Suprapubic skin (tissue), 4 donors: Measurements from ENCODE around the gene CYB5RL. TPM values are rescaled to one million over a fixed set of nuclear protein-coding genes. Genes with fewer than 3 reads are reported as not detected.

Experiments
- DNase-seq, 2 donors: peaks; one replicate each; pipeline ENCODE4 v3.0.0-alpha.2; 2019; ENCODE audit warnings: low spot score in 2 of 2
- H3K27ac ChIP-seq: fragments of 200-600 bp; sonication (generic); one replicate; pipeline ENCODE4 v1.5.1; 2019
- H3K27me3 ChIP-seq: fragments of 200-600 bp; sonication (generic); one replicate; pipeline ENCODE4 v1.5.1; 2019
- H3K36me3 ChIP-seq: fragments of 200-600 bp; sonication (generic); one replicate; pipeline ENCODE4 v1.5.1; 2019
- H3K4me1 ChIP-seq: fragments of 200-600 bp; sonication (generic); one replicate; pipeline ENCODE4 v1.5.1; 2019
- H3K4me3 ChIP-seq: fragments of 200-600 bp; sonication (generic); one replicate; pipeline ENCODE4 v1.5.1; 2019; ENCODE audit warnings: mild to moderate bottlenecking
- H3K9me3 ChIP-seq: fragments of 200-600 bp; sonication (generic); one replicate; pipeline ENCODE4 v1.5.1; 2019
- EP300 ChIP-seq: sonication (generic); formaldehyde crosslinking; IDR thresholded peaks from one replicate; pipeline ENCODE4 v1.6.1; 2017; ENCODE audit warnings: antibody characterized with exemption
- POLR2A ChIP-seq, 2 donors: fragments of 450-650 bp; IDR thresholded peaks; one replicate each; pipeline ENCODE4 v1.6.1; 2017; ENCODE audit warnings: antibody characterized with exemption in 2 of 2, mild to moderate bottlenecking in 2 of 2, moderate library complexity in 2 of 2
- POLR2AphosphoS5 ChIP-seq, 3 donors: sonication (generic); formaldehyde crosslinking; IDR thresholded peaks; one replicate each; pipeline ENCODE4 v1.6.1; 2017; ENCODE audit warnings: antibody characterized with exemption in 3 of 3
- WGBS: methylation state at CpG from one replicate; pipeline ENCODE4 v1.1.5; 2018; 5-methylcytosine and 5-hydroxymethylcytosine counted together
- total RNA-seq, 4 donors: library from RNA; depleted of rRNA; stranded (reverse); fragments of >200 nt; gene quantifications; one replicate each; pipeline ENCODE4 v1.1.0, GENCODE V29; 2016
- TF ChIP-seq, protein P1 (sequence below), 2 donors: fragments of 200-600 bp in 1 of 2; fragments of 450-650 bp in 1 of 2; sonication (generic) in 1 of 2; IDR thresholded peaks; one replicate each; pipeline ENCODE4 v1.5.1; 2016 to 2019; ENCODE audit warnings: antibody characterized with exemption in 2 of 2, mild to moderate bottlenecking in 1 of 2, moderate library complexity in 1 of 2

The CYB5RL gene
- total RNA-seq, 4 donors from 2014 or later, result 5.0 to 12.6 (median 5.4) TPM

DNA sequence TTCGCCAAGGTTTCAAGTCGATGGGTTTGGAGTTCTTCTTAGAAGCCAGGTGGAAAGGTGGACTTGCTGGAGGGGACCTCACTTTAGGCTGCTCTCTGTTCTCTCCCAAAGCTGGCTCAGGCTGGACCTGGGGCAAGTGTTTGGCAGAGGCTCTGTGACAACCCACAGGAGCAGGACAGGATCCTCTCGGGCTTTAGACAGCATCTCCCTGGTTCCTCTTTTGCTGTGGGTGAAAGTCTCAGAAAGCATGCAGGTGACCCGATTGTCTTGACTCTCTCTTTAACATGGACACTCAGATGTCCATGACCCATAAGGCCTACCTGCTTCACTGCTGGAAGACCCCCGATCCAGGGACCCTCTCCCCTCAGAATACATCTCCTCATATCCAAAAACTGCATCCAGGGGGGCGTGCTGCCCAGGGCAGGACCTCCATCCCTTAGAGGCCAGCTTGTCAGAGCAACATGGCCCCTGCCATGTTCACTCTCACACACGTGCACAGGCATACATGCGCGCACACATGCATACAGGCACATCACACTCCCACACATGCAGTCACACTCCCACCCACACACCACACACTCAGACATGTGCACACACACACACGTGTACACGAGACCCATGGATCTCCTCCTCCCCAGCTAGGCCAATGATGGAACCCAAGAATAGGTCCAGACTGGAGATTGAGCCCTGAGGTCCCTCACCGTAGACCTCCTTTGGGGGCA, 21.4 kb upstream of the CYB5RL start:
- Histone ChIP-seq H3K4me1 (peaks cover 25% of the 10 kb centered on the region), H3K9me3 (no peaks in the 10 kb centered on the region), H3K27me3 (no peaks in the 10 kb centered on the region), H3K4me3 (no peak overlapping the region), H3K27ac (peak overlapping the region; percentile 26), H3K36me3 (peaks cover 35% of the 10 kb centered on the region)
- TF ChIP-seq POLR2AphosphoS5 (IDR thresholded peaks at IDR 0.05) (no peak), EP300 (no peak), POLR2A (IDR thresholded peaks at IDR 0.05) (no peak)
- TF ChIP-seq, protein P1, sequence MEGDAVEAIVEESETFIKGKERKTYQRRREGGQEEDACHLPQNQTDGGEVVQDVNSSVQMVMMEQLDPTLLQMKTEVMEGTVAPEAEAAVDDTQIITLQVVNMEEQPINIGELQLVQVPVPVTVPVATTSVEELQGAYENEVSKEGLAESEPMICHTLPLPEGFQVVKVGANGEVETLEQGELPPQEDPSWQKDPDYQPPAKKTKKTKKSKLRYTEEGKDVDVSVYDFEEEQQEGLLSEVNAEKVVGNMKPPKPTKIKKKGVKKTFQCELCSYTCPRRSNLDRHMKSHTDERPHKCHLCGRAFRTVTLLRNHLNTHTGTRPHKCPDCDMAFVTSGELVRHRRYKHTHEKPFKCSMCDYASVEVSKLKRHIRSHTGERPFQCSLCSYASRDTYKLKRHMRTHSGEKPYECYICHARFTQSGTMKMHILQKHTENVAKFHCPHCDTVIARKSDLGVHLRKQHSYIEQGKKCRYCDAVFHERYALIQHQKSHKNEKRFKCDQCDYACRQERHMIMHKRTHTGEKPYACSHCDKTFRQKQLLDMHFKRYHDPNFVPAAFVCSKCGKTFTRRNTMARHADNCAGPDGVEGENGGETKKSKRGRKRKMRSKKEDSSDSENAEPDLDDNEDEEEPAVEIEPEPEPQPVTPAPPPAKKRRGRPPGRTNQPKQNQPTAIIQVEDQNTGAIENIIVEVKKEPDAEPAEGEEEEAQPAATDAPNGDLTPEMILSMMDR (IDR thresholded peaks at IDR 0.05), result no peak
- no peak for DNase-seq
- 87% methylated on average over 12 of the region's 12 CpGs for WGBS

DNA sequence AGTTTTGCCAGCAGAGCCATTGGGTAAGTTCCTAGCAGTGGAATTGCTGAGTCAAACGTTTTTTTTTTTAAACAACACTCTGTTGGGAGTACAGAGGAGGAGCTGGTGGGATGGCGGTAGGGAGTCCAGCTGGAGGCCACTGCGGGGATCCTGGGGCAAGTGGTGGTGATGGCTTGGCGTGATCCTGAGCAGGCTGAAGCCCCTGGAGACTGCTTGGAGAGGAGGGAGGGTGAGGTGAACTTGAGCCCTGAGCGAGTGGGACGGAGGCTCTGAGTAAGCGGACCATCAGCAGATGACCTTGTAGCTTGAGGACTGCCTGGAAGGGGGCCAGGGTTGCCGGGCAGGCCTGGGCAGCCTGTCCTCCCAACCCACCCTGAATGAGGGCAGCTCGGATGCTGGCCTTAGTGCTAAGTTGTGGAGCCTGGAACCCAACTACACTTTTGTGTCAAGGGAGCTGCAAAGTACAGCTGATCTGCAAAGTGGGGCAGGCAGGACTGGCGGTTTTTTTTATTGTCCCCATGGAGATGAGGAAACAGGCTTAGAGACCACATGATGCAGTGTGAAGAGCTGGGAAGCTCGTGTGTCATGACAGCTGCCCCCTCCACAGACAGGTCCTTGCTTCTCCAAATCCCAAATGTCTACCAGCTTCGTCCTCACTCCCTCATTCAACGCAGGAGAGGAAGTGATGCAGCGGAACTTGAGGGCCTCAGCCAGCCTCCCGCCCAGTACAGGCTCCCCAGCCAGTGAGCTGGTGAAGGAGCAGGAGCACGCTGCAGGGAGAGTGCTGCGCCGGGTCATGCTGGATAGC, 20.4 kb upstream of the CYB5RL start:
- TF ChIP-seq EP300, result no peak
- no peak for TF ChIP-seq POLR2AphosphoS5 (IDR thresholded peaks at IDR 0.05)
- no peak for TF ChIP-seq POLR2A (IDR thresholded peaks at IDR 0.05)
- TF ChIP-seq, protein P1 (IDR thresholded peaks at IDR 0.05), result no peak
- H3K36me3 ChIP-seq, result peaks cover 46% of the 10 kb centered on the region
- 47% methylated on average over 18 of the region's 18 CpGs for WGBS

DNA sequence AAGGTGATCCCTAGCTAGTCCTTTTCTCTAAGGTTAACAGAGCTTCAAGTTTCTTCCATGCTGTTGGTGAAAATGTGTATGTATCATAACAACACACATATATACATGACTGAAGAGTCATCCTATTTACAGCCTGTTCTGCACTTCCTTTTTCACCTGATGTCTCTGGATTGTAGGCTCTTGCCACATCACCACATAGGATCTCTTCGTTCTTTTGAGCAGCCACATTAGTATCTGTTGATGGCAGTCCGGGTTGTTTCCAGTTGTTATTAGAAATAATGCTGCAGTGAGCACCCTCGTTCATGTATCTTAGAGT, 19.8 kb upstream of the CYB5RL start:
- Histone ChIP-seq H3K4me3 (no peak overlapping the region), H3K27me3 (no peaks in the 10 kb centered on the region), H3K4me1 (peaks cover 25% of the 10 kb centered on the region), H3K9me3 (no peaks in the 10 kb centered on the region), H3K36me3 (peaks cover 51% of the 10 kb centered on the region), H3K27ac (peak overlapping the region; percentile 26)
- no peak for DNase-seq
- WGBS, result 52% methylated on average over 3 of the region's 3 CpGs
- TF ChIP-seq EP300 (no peak), POLR2AphosphoS5 (IDR thresholded peaks at IDR 0.05) (no peak), POLR2A (IDR thresholded peaks at IDR 0.05) (no peak)
- TF ChIP-seq, protein P1 (IDR thresholded peaks at IDR 0.05), result no peak

More for the DNA sequence above, 20.4 kb upstream of the CYB5RL start:
- Histone ChIP-seq H3K27ac (peak overlapping the region; percentile 26), H3K27me3 (no peaks in the 10 kb centered on the region), H3K9me3 (no peaks in the 10 kb centered on the region), H3K4me3 (no peak overlapping the region), H3K4me1 (peaks cover 25% of the 10 kb centered on the region)
- DNase-seq, result no peak

DNA sequence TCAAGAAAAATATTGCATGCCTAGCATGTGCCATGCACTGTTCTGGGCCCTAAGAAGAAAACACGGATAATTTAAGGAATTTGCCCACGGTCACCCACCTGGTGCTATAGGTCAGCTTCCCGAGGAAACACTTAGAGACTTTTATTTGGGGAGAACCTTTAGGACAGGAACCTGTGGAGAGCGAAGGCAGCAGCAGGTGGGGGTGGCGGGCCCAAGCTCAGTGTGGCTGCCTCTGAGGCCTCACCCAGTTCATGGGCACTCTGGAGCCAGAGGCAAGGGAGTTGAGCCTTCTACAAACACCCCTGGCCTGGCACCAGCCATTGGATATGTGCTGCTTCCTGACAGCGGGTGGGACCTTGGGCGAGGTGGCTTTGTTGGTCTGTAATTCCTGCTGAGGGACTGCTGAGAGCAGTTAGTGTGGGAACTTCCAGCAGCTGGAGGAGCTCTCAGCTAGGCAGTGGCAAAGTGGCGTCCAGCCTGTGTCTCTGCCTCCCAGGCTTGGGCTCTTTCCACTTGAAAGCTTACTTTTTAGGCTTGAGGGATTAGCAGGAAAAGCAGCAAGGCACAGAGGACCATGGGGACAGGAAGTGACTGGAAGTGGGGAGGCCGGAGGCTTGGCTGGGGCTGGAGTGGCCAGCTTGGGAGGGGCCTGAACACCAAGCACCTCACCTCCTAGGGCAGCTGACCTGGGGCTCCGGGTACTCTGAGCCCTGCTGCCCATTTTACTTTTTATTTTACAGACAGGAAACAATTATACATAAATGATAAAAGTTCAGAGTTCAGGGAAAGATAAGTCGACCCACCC, 19.3 kb upstream of the CYB5RL start:
- DNase-seq, result no peak
- no peak overlapping the region for H3K4me3 ChIP-seq

More for the DNA sequence above, 19.3 kb upstream of the CYB5RL start:
- H3K36me3 ChIP-seq, result peaks cover 57% of the 10 kb centered on the region
- H3K9me3 ChIP-seq, result no peaks in the 10 kb centered on the region
- peaks cover 25% of the 10 kb centered on the region for H3K4me1 ChIP-seq
- peak overlapping the region; percentile 10 for H3K27ac ChIP-seq
- WGBS, result 57% methylated on average over 11 of the region's 11 CpGs
- no peaks in the 10 kb centered on the region for H3K27me3 ChIP-seq
- TF ChIP-seq POLR2A (IDR thresholded peaks at IDR 0.05) (no peak), EP300 (no peak), POLR2AphosphoS5 (IDR thresholded peaks at IDR 0.05) (no peak)
- TF ChIP-seq, protein P1 (IDR thresholded peaks at IDR 0.05), result no peak
